Ovary (tissue), 9 donors: ENCODE measurements around the gene CHCHD3. TPM values are rescaled to one million over a fixed set of nuclear protein-coding genes. Genes with fewer than 3 reads are reported as not detected.
"Not testable (repeated sequence)": the region's sequence is repeated elsewhere in the genome, so short reads cannot be mapped to it uniquely, and the experiment has no call there.

ENCODE experiments used
- DNase-seq, 5 donors: peaks; one replicate each; pipeline ENCODE4 v3.0.0-alpha.2; 2019 to 2020
- H3K27ac ChIP-seq, 2 donors: fragments of 200-600 bp; one replicate each; pipeline versions ENCODE4 v1.5.1 to v1.8.0; 2019 to 2022
- H3K27me3 ChIP-seq: fragments of 200-600 bp; one replicate; pipeline ENCODE4 v1.8.0; 2022
- H3K36me3 ChIP-seq: fragments of 200-600 bp; sonication (generic); one replicate; pipeline ENCODE4 v1.5.1; 2019
- H3K4me1 ChIP-seq: one replicate; pipeline ENCODE4 v1.8.1; 2013; ENCODE audit warnings: mild to moderate bottlenecking, moderate library complexity; ENCODE audit not compliant: insufficient read depth
- H3K4me3 ChIP-seq: fragments of 200-600 bp; sonication (generic); one replicate; pipeline ENCODE4 v1.5.1; 2017
- H3K9me3 ChIP-seq, 2 donors: fragments of 200-600 bp in 1 of 2; sonication (generic) in 1 of 2; one replicate each; pipeline versions ENCODE4 v1.5.1 to v1.8.1; 2013 to 2019; ENCODE audit warnings: mild to moderate bottlenecking in 1 of 2, moderate library complexity in 1 of 2
- CTCF ChIP-seq, 3 donors: fragments of 450-650 bp in 2 of 3; fragments of 200-600 bp in 1 of 3; IDR thresholded peaks; one replicate each; pipeline versions ENCODE4 v1.5.1 to v1.8.0; 2016 to 2022; ENCODE audit warnings: antibody characterized with exemption in 3 of 3, mild to moderate bottlenecking in 1 of 3
- EP300 ChIP-seq: sonication (generic); formaldehyde crosslinking; IDR thresholded peaks from one replicate; pipeline ENCODE4 v1.6.1; 2017; ENCODE audit warnings: antibody characterized with exemption
- POLR2A ChIP-seq: fragments of 450-650 bp; IDR thresholded peaks from one replicate; pipeline ENCODE4 v1.6.1; 2017; ENCODE audit warnings: antibody characterized with exemption, mild to moderate bottlenecking, moderate library complexity
- WGBS, 3 donors: extraction: QIAGEN DNeasy Blood & Tissue Kit in 1 of 3; methylation state at CpG; one replicate each; pipeline versions ENCODE4 v1.1.5 to v1.1.7; 2013 to 2017; 5-methylcytosine and 5-hydroxymethylcytosine counted together
- intact Hi-C, 4 donors: fragments of 100-400 bp; cut with DNase I; formaldehyde crosslinking; loops; one replicate each; pipeline versions ENCODE4 v1.11.0 to v1.15.1; 2022 to 2023
- polyA plus RNA-seq, 2 donors: library from polyadenylated mRNA; stranded (reverse); fragments of 200-250 nt in 1 of 2; fragments of 350-450 nt in 1 of 2; fragmentation: Illumina TruSeq in 1 of 2; extraction: RNeasy Lipid Tissue Mini Kit (QIAGEN cat#74804) in 1 of 2; gene quantifications; one replicate each; pipeline ENCODE4 v1.2.3, GENCODE V29; 2013 to 2014
- total RNA-seq, 7 donors: library from RNA; depleted of rRNA in 2 of 7; stranded (reverse); fragments of >200 nt in 2 of 7; fragmentation: NEBNext Ultra II Directional in 3 of 7; extraction: Animal tissue kit (Norgen Biotek cat#: 25700) in 3 of 7; gene quantifications; one replicate each; pipeline versions ENCODE4 v1.1.0 to v1.2.4, GENCODE V29; 2016 to 2023
- donor health status: DM: no; HTN: no; CAD: no; lungs with moderate emphysema.
- donor health status: DM: no; HTN: no; CAD: no.
- donor health status: Bipolar disorder and iron deficiency.
- donor health status: DM: yes; HTN: yes; CAD: no.
- donor health status: DM: no; HTN: no; CAD: no.
- donor health status: DM: yes; HTN: yes; CAD: no.

CHCHD3 gene
- total and polyA plus RNA-seq, 9 donors = 31.4 to 59.1 (median 36.7) TPM

GRCh38 chr7:132910657-132911056 lies 171.2 kb downstream of the CHCHD3 start:
- no peak for DNase-seq
- WGBS, 3 donors = 85 to 89% (median 87%) methylated on average over 5 of the region's 5 CpGs
- H3K4me3 ChIP-seq = no peak overlapping the region
- no peak overlapping the region for H3K27ac ChIP-seq
- H3K9me3 ChIP-seq = no peaks in the 10 kb centered on the region
- H3K27me3 ChIP-seq = no peaks in the 10 kb centered on the region
- no peaks in the 10 kb centered on the region for H3K36me3 ChIP-seq
- TF ChIP-seq CTCF (IDR thresholded peaks at IDR 0.05) (no peak), POLR2A (no peak), EP300 (no peak)
- intact Hi-C loops = no loop called here
- H3K4me1 ChIP-seq = no peaks in the 10 kb centered on the region

DNA sequence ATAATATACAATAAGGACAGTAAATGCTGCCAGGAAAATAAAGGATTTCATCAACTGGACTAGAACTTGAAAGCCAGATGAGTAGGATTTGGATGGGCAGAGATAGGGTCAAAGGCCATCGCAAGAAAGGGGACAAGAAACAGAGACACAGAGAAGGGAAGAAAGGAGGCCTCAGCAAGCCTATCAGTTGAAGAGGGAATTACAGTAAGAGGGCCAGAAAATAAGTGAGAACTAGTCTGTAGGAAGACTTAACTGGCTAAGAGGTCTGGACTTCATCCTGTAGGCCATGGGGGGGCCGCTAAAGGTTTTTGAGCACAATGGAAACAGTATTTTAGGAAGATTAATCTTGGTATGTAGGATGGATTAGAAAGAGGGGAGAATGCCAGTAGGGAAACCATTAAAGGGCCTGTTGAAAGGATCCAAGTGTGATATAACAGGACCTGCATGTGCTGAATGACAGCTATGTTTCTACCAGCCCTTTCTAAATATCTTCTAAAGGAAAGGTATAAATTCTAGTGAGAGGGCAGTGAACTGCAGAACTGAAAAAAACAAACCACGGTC lies 174.4 kb downstream of the CHCHD3 start:
- Histone ChIP-seq H3K27ac (no peak overlapping the region), H3K4me1 (no peaks in the 10 kb centered on the region), H3K27me3 (no peaks in the 10 kb centered on the region), H3K4me3 (no peak overlapping the region), H3K36me3 (no peaks in the 10 kb centered on the region), H3K9me3 (no peaks in the 10 kb centered on the region)
- 89 to 93% (median 91%) methylated on average over 3 of the region's 3 CpGs for WGBS, 3 donors
- DNase-seq = no peak
- intact Hi-C loops = loop anchor here in 1 of 4 donors (10.0 kb wide), 1 partner anchor 1387 kb away; no protein-coding TSS in a partner anchor
- TF ChIP-seq EP300 (no peak), POLR2A (no peak), CTCF (IDR thresholded peaks at IDR 0.05) (no peak)

GRCh38 chr7:132906193-132906835 lies 175.6 kb downstream of the CHCHD3 start:
- WGBS, 3 donors = 48 to 61% (median 54%) methylated on average over 7 of the region's 7 CpGs
- TF ChIP-seq EP300 = no peak
- no peak for TF ChIP-seq CTCF (IDR thresholded peaks at IDR 0.05)
- TF ChIP-seq POLR2A = no peak
- intact Hi-C loops = loop anchor here in 1 of 4 donors (10.0 kb wide), 1 partner anchor 1388 kb away; no protein-coding TSS in a partner anchor
- DNase-seq = no peak
- Histone ChIP-seq H3K4me1 (no peaks in the 10 kb centered on the region), H3K27me3 (no peaks in the 10 kb centered on the region), H3K27ac (no peak overlapping the region), H3K36me3 (no peaks in the 10 kb centered on the region), H3K9me3 (no peaks in the 10 kb centered on the region), H3K4me3 (no peak overlapping the region)

DNA sequence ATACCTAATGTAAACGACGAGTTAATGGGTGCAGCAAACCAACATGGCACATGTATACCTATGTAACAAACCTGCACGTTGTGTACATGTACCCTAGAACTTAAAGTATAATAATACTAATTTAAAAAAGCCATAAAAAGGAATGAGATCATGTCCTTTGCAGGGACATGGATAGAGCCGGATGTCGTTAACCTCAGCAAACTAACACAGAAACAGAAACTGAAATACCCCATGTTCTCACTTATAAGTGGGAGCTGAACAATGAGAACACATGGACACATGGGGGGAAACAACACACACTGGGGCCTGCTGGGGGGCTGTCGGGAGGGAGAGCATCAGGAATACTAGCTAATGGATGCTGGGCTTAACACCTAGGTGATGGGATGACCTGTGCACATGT lies 176.8 kb downstream of the CHCHD3 start:
- H3K9me3 ChIP-seq, H3K4me1 ChIP-seq, H3K4me3 ChIP-seq, H3K36me3 ChIP-seq, H3K27me3 ChIP-seq, DNase-seq, H3K27ac ChIP-seq: not testable (repeated sequence)
- intact Hi-C loops = loop anchor here in 1 of 4 donors (10.0 kb wide), 1 partner anchor 1390 kb away; no protein-coding TSS in a partner anchor
- 92 to 95% (median 93%) methylated on average over 6 of the region's 6 CpGs for WGBS, 3 donors

DNA sequence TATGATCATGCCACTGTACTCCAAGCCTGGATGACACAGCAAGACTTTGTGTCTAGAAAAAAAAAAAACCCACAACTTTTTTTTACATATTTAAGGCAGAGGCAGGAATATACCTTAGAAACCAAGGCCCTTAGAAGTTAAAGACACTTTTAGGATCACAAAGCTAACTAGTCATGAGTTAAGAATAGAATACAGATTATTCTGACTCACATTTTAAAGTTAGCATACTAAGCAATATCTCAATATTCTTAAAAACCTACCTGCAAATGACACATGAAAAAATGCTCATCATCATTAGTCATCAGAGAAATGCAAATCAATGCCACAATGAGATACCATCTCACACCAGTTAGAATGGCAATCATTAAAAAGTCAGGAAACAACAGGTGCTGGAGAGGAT lies 177.7 kb downstream of the CHCHD3 start:
- Histone ChIP-seq H3K9me3 (no peaks in the 10 kb centered on the region), H3K27me3 (no peaks in the 10 kb centered on the region), H3K36me3 (no peaks in the 10 kb centered on the region), H3K4me3 (no peak overlapping the region), H3K27ac (no peak overlapping the region), H3K4me1 (no peaks in the 10 kb centered on the region)
- TF ChIP-seq POLR2A (no peak), CTCF (IDR thresholded peaks at IDR 0.05) (no peak), EP300 (no peak)
- intact Hi-C loops = loop anchor here in 1 of 4 donors (5.0 to 10.0 kb wide), 2 partner anchors 878 to 1391 kb away; no protein-coding TSS in a partner anchor
- no peak for DNase-seq

GRCh38 chr7:132902294-132902693 lies 179.6 kb downstream of the CHCHD3 start:
- 97 to 100% (median 99%) methylated on average over 3 of the region's 3 CpGs for WGBS, 3 donors
- not testable (repeated sequence) for H3K4me1 ChIP-seq, H3K4me3 ChIP-seq, H3K36me3 ChIP-seq, H3K9me3 ChIP-seq, H3K27me3 ChIP-seq, DNase-seq, H3K27ac ChIP-seq
- intact Hi-C loops = loop anchor here in 1 of 4 donors (5.0 to 10.0 kb wide), 2 partner anchors 880 to 1393 kb away; no protein-coding TSS in a partner anchor
